GM18907 (cell line): ENCODE measurements around the gene FERMT2.
"Not testable (repeated sequence)": the region's sequence is repeated elsewhere in the genome, so short reads cannot be mapped to it uniquely, and the experiment has no call there.

Experiments used
- ATAC-seq: cut with Tn5 transposase; IDR thresholded peaks from one replicate; pipeline ENCODE4 v1.9.1; 2021; ENCODE audit warnings: mild to moderate bottlenecking, moderate library complexity; ENCODE audit not compliant: unreplicated experiment

The FERMT2 gene

GRCh38 chr14:52948039-52948438 is 2.8 kb downstream of the FERMT2 start:
- ATAC-seq, result no peak

GRCh38 chr14:52944254-52944653 is 6.6 kb downstream of the FERMT2 start:
- ATAC-seq, result no peak

GRCh38 chr14:52939427-52939826 is 11.4 kb downstream of the FERMT2 start:
- no peak for ATAC-seq

GRCh38 chr14:52937869-52938268 is 13.0 kb downstream of the FERMT2 start:
- no peak for ATAC-seq

- no peak for ATAC-seq
Observed at GRCh38 chr14:52937306-52937705, 13.5 kb downstream of the FERMT2 start.

GRCh38 chr14:52936437-52936836 is 14.4 kb downstream of the FERMT2 start:
- ATAC-seq, result no peak

- ATAC-seq, result no peak
Observed at GRCh38 chr14:52935833-52936232, 15.0 kb downstream of the FERMT2 start.

GRCh38 chr14:52934762-52935161 is 16.1 kb downstream of the FERMT2 start:
- no peak for ATAC-seq

- ATAC-seq, result no peak
Observed at GRCh38 chr14:52929192-52929807, 21.6 kb downstream of the FERMT2 start.

- no peak for ATAC-seq
Observed at GRCh38 chr14:52926953-52927352, 23.9 kb downstream of the FERMT2 start.

GRCh38 chr14:52923902-52924575 is 26.8 kb downstream of the FERMT2 start:
- no peak for ATAC-seq

- ATAC-seq, result no peak
Observed at GRCh38 chr14:52922656-52923055, 28.2 kb downstream of the FERMT2 start.

- ATAC-seq, result no peak
Observed at GRCh38 chr14:52922059-52922458, 28.8 kb downstream of the FERMT2 start.

- not testable (repeated sequence) for ATAC-seq
Observed at GRCh38 chr14:52920411-52920810, 30.4 kb downstream of the FERMT2 start.

- ATAC-seq, result no peak
Observed at GRCh38 chr14:52919971-52920370, 30.9 kb downstream of the FERMT2 start.

GRCh38 chr14:52918486-52918885 is 32.4 kb downstream of the FERMT2 start:
- ATAC-seq, result peak; percentile 96

GRCh38 chr14:52917735-52918134 is 33.1 kb downstream of the FERMT2 start:
- no peak for ATAC-seq

- ATAC-seq, result no peak
Observed at GRCh38 chr14:52914295-52914694, 36.6 kb downstream of the FERMT2 start.

- ATAC-seq, result no peak
Observed at GRCh38 chr14:52913271-52913670, 37.6 kb downstream of the FERMT2 start.

GRCh38 chr14:52911904-52912303 is 38.9 kb downstream of the FERMT2 start:
- ATAC-seq, result no peak

- no peak for ATAC-seq
Observed at GRCh38 chr14:52910572-52910971, 40.3 kb downstream of the FERMT2 start.

GRCh38 chr14:52907949-52908348 is 42.9 kb downstream of the FERMT2 start:
- ATAC-seq, result no peak

GRCh38 chr14:52906141-52906601 is 44.7 kb downstream of the FERMT2 start:
- ATAC-seq, result no peak
